ENCODE measurements around the gene TGFB2. TPM values are rescaled to one million over a fixed set of nuclear protein-coding genes. Genes with fewer than 3 reads are reported as not detected.

The TGFB2 gene
- total and polyA plus RNA-seq, 4 donors = 0.21 to 0.75 (median 0.41) TPM

GRCh38 chr1:218468711-218469110, 123.6 kb downstream of the TGFB2 start:
- Histone ChIP-seq H3K27me3 (ENCODE audit: control insufficient read depth in 4 of 4, insufficient read depth in 4 of 4, low read length in 3 of 4) (no peaks in the 10 kb centered on the region), H3K4me3 (ENCODE audit: low read depth in 1 of 3, low read length in 3 of 3) (no peak overlapping the region), H3K36me3 (ENCODE audit: control insufficient read depth in 4 of 4, insufficient read depth in 3 of 4, low read depth in 1 of 4, low read length in 3 of 4) (no peaks in the 10 kb centered on the region), H3K4me1 (ENCODE audit: control insufficient read depth in 4 of 4, insufficient read depth in 4 of 4, low read length in 3 of 4) (peaks cover 0 to 2% (median 0%) of the 10 kb centered on the region in 4 donors), H3K9me3 (ENCODE audit: control insufficient read depth in 4 of 4, low read length in 3 of 4) (no peaks in the 10 kb centered on the region), H3K9ac (ENCODE audit: low read depth in 1 of 2, low read length in 2 of 2) (no peak overlapping the region), H3K27ac (ENCODE audit: low read depth in 1 of 2, low read length in 2 of 2) (no peak overlapping the region)
- 76% methylated on average over 4 of the region's 4 CpGs for WGBS
- TF ChIP-seq RAD21 (IDR thresholded peaks at IDR 0.05) = no peak
- TF ChIP-seq, protein P1, sequence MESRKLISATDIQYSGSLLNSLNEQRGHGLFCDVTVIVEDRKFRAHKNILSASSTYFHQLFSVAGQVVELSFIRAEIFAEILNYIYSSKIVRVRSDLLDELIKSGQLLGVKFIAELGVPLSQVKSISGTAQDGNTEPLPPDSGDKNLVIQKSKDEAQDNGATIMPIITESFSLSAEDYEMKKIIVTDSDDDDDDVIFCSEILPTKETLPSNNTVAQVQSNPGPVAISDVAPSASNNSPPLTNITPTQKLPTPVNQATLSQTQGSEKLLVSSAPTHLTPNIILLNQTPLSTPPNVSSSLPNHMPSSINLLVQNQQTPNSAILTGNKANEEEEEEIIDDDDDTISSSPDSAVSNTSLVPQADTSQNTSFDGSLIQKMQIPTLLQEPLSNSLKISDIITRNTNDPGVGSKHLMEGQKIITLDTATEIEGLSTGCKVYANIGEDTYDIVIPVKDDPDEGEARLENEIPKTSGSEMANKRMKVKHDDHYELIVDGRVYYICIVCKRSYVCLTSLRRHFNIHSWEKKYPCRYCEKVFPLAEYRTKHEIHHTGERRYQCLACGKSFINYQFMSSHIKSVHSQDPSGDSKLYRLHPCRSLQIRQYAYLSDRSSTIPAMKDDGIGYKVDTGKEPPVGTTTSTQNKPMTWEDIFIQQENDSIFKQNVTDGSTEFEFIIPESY (IDR thresholded peaks at IDR 0.05) = no peak
- no peak for TF ChIP-seq NR2F2 (IDR thresholded peaks at IDR 0.05)
- TF ChIP-seq, protein P2, sequence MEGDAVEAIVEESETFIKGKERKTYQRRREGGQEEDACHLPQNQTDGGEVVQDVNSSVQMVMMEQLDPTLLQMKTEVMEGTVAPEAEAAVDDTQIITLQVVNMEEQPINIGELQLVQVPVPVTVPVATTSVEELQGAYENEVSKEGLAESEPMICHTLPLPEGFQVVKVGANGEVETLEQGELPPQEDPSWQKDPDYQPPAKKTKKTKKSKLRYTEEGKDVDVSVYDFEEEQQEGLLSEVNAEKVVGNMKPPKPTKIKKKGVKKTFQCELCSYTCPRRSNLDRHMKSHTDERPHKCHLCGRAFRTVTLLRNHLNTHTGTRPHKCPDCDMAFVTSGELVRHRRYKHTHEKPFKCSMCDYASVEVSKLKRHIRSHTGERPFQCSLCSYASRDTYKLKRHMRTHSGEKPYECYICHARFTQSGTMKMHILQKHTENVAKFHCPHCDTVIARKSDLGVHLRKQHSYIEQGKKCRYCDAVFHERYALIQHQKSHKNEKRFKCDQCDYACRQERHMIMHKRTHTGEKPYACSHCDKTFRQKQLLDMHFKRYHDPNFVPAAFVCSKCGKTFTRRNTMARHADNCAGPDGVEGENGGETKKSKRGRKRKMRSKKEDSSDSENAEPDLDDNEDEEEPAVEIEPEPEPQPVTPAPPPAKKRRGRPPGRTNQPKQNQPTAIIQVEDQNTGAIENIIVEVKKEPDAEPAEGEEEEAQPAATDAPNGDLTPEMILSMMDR (IDR thresholded peaks at IDR 0.05; ENCODE audit: low read depth, low read length, missing input control) = no peak
- no peak for TF ChIP-seq RXRA (IDR thresholded peaks at IDR 0.05)
- no peak for TF ChIP-seq TAF1 (conservative IDR thresholded peaks at IDR 0.05)
- TF ChIP-seq GABPA (IDR thresholded peaks at IDR 0.05 in 1 of 2, conservative IDR thresholded peaks at IDR 0.05 in 1 of 2) = no peak
- TF ChIP-seq MAX (IDR thresholded peaks at IDR 0.05) = no peak
- no peak for DNase-seq (ENCODE audit: low spot score)

DNA sequence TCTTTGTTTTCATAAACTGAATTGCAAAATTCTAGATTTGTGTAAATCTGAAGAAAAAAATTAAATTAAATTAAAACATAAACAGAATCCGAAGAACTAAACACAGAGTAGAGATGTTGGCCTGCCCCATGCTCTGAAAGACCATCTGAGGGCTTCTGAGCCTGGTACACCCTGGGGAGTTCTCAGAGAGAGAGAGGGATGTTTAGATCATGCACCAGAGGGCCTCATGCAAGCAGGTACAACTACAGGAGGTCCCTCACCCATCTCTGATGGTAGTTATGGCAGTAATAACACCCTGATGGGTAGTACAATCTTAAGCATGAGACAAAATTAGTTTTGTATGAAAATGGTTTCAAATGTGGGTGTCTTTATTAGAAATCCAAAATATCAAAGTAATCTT, 127.7 kb downstream of the TGFB2 start:
- Histone ChIP-seq H3K9ac (ENCODE audit: low read depth in 1 of 2, low read length in 2 of 2) (no peak overlapping the region), H3K27me3 (ENCODE audit: control insufficient read depth in 4 of 4, insufficient read depth in 4 of 4, low read length in 3 of 4) (no peaks in the 10 kb centered on the region), H3K4me1 (ENCODE audit: control insufficient read depth in 4 of 4, insufficient read depth in 4 of 4, low read length in 3 of 4) (no peaks in the 10 kb centered on the region)

More for the DNA sequence above, 127.7 kb downstream of the TGFB2 start:
- H3K27ac ChIP-seq (ENCODE audit: low read depth in 1 of 2, low read length in 2 of 2) = no peak overlapping the region
- WGBS = 65% methylated on average over 1 of the region's 1 CpG
- H3K4me3 ChIP-seq (ENCODE audit: low read depth in 1 of 3, low read length in 3 of 3) = no peak overlapping the region
- DNase-seq (ENCODE audit: low spot score) = no peak
- H3K9me3 ChIP-seq (ENCODE audit: control insufficient read depth in 4 of 4, low read length in 3 of 4) = no peaks in the 10 kb centered on the region
- TF ChIP-seq HNF4G (IDR thresholded peaks at IDR 0.05) = no peak
- no peak for TF ChIP-seq TAF1 (conservative IDR thresholded peaks at IDR 0.05)
- no peak for TF ChIP-seq JUND (IDR thresholded peaks at IDR 0.05)
- TF ChIP-seq, protein P2 (IDR thresholded peaks at IDR 0.05; ENCODE audit: low read depth, low read length, missing input control) = no peak
- no peak for TF ChIP-seq RAD21 (IDR thresholded peaks at IDR 0.05)
- no peak for TF ChIP-seq MAX (IDR thresholded peaks at IDR 0.05)
- no peak for TF ChIP-seq ATF3 (IDR thresholded peaks at IDR 0.05)
- H3K36me3 ChIP-seq (ENCODE audit: control insufficient read depth in 4 of 4, insufficient read depth in 3 of 4, low read depth in 1 of 4, low read length in 3 of 4) = no peaks in the 10 kb centered on the region

All from liver (tissue), 9 donors.